NB4 (cell line): ENCODE results near the gene HES2.
"Not testable (repeated sequence)": the region's sequence is repeated elsewhere in the genome, so short reads cannot be mapped to it uniquely, and the experiment has no call there.

Experiments used
- DNase-seq: peaks from one replicate; pipeline ENCODE4 v3.0.0; 2010; ENCODE audit warnings: low read depth
- H3K4me3 ChIP-seq: one replicate; pipeline ENCODE4 v1.5.1; 2011; ENCODE audit warnings: mild to moderate bottlenecking, low read depth, low read length, moderate library complexity
- CTCF ChIP-seq: IDR thresholded peaks from one replicate; pipeline ENCODE4 v1.5.1; 2012; ENCODE audit warnings: low read depth, low read length
- MAX ChIP-seq: IDR thresholded peaks from 2 replicates; pipeline ENCODE4 v1.6.1; 2011; ENCODE audit warnings: low read depth, low read length
- MYC ChIP-seq: IDR thresholded peaks from 2 replicates; pipeline ENCODE4 v1.6.1; 2011; ENCODE audit warnings: low read depth, low read length
- POLR2A ChIP-seq: IDR thresholded peaks from 2 replicates; pipeline ENCODE4 v1.6.1; 2011; ENCODE audit warnings: mild to moderate bottlenecking; ENCODE audit not compliant: insufficient read length; ENCODE audit errors: extremely low read depth

The HES2 gene

DNA sequence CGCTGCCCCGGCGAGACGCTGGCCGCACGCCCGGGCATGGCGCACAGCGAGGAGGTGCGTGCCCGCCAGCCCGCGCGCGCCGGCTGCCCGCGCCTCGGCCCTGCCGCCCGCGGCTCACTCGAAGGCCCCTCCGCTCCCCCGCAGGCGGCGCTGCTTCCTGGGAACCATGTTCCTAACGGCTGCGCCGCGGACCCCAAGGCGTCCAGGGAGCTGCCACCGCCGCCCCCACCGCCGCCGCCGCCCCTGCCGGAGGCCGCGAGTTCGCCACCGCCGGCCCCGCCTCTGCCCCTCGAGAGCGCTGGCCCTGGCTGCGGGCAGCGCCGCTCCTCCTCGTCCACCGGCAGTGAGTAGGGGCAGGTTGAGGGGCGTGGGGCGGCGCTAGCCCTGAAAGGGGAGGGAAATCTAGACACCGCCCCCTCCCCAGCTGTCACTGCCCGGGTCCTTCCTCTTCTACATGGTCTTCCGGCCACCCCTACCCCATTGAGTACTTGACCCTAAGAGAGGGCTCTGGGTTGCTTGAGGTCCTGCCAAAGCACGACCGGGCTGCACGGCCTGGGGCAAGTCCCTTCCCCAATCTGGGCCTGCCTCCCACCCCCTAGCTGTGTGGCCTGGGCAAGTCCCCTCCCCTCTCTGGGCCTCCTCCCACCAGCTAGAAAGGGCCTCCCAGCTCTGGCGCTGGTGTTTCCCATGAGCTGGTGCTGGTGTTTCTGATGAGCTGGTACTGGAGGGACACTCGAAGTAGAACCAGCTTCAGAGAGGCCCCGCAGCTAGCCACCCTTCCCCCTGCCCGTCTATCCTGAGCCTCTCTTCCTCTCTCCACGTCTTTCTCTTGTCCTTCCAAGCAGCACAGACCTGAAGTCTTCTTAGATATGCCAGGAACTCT is 29.3 kb upstream of the HES2 start:
- DNase-seq = peak; percentile 57
- no peak overlapping the region for H3K4me3 ChIP-seq
- TF ChIP-seq CTCF = no peak

DNA sequence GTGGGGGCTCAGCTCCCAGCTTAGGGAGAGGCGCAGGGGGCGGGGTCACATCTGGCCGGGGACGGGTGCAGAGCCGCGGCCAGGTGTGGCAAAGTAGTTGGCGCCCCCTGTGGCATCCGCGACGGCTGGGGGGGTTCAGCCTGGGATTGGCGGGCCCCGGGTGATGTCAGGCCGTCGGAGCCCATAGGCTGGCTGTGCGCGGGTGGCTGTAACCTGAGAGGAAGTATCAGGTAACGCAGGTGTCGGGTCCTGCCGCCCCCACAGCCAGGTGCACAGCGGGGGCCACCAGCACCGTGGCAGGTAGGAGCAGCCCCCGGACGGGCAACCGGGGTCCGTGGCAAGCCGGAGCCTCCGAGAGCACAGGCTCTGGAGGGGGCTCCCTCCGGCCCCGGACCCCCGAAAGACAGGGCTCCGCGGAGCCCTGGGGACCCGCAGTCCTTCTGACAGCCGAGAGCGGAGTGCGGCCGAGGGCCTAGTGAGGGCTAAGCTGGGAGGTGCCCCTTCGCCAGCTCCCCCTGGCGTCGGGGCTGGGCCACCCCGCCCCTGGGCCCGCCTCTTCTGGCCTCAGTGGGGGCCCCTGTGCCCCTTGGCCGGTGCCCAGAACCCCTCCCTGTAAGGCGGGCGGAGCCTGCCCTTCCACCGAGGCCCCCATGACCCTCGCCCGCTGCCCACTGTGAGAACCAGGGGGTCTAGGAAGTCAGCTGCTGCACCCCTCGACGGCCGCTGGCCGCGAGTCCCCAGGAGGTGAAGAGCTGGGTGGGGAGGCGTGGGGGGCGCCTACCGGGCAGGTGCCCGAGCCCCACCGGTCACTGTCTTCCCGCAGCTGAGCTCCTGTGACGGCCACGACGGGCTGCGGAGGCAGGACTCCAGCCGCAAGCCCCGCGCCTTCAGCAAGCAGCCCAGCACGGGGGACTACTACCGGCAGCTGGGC is 28.4 kb upstream of the HES2 start:
- no peak for DNase-seq
- no peak for TF ChIP-seq POLR2A
- no peak for TF ChIP-seq MYC
- TF ChIP-seq MAX = no peak
- no peak for TF ChIP-seq CTCF
- H3K4me3 ChIP-seq = no peak overlapping the region

DNA sequence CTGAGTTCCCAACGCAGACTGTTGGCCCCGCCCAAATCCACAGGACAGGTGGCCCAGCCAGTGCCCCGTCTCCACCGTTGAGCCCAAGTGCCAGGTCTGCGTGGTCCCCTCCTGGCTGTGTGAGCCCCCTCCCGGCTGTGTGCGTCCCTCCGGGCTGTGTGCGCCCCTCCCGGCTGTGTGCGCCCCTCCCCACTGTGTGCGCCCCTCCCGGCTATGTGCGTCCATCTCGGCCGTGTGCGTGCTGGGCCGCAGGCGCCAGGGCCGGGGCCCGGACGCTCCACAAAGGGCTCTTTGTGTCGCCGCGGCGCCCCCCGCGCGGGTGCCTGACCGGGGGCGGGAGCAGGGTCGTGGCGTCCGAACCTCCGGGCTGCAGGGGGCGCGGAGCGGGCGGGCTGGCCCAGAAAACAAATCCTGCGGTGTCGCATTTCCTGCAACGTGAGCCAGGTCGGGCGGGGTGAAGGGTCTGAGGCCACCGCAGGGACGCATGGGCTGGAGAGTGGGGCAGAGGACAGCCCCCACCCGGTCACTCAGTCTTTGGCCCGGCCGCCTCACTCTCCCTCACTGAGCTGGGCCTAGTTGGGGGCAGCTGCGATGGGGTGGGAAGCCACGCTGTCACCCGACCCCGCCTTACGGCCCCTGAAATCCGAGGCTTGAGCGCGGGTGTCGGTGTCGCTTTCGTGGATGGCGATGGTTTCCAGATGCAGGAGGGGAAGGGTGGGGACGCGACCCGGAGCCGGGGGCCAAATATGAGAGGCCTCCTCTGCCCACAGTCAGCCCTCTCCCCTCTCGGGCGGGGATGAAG is 27.5 kb upstream of the HES2 start:
- TF ChIP-seq MAX = no peak
- TF ChIP-seq MYC = no peak
- no peak for TF ChIP-seq POLR2A
- no peak for TF ChIP-seq CTCF
- no peak overlapping the region for H3K4me3 ChIP-seq
- no peak for DNase-seq

GRCh38 chr1:6446665-6447015 is 26.9 kb upstream of the HES2 start:
- TF ChIP-seq MAX (no peak), POLR2A (no peak), CTCF (no peak), MYC (no peak)
- no peak for DNase-seq
- H3K4me3 ChIP-seq = no peak overlapping the region

DNA sequence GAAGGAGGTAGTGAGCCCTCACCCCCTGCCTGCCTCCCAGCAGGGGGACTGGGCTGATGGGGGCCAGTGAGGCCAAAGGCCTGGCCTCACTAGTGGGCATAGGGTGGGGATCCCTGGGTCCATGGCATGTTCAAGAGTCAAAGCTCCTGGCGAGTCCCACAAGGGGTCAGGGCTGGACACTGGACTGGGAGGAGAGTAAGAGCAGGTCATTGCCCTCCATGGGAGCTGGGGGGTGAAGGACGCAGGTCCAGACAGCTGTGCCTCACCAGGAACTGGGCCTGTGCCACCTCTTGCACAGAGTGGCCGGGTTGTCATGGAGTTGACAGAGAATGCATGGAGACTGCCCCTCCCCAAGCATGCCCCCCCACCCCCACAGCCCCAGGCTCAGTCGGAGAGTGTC is 26.2 kb upstream of the HES2 start:
- not testable (repeated sequence) for H3K4me3 ChIP-seq, DNase-seq

GRCh38 chr1:6445062-6445763 is 25.5 kb upstream of the HES2 start:
- TF ChIP-seq MAX (no peak), POLR2A (no peak), CTCF (peak; percentile 51), MYC (no peak)
- H3K4me3 ChIP-seq = no peak overlapping the region
- peak; percentile 41 for DNase-seq
